Upper lobe of left lung (tissue), 4 donors: ENCODE results near the gene KIF6.

Experiments used
- CTCF ChIP-seq, 6 experiments: fragments of 450-650 bp in 4 of 6; fragments of 200-600 bp in 2 of 6; sonication (generic) in 2 of 6; IDR thresholded peaks; one replicate each; pipeline ENCODE4 v1.5.1; 2016 to 2019; ENCODE audit warnings: antibody characterized with exemption in 6 of 6
- EP300 ChIP-seq, 4 donors: sonication (generic); formaldehyde crosslinking; IDR thresholded peaks; one replicate each; pipeline ENCODE4 v1.5.1; 2017; ENCODE audit warnings: antibody characterized with exemption in 4 of 4, control low read depth in 2 of 4
- POLR2A ChIP-seq, 4 donors: fragments of 450-650 bp; IDR thresholded peaks; one replicate each; pipeline ENCODE4 v1.5.1; 2016 to 2017; ENCODE audit warnings: antibody characterized with exemption in 4 of 4, mild to moderate bottlenecking in 2 of 4
- POLR2AphosphoS5 ChIP-seq, 2 donors: sonication (generic); formaldehyde crosslinking; IDR thresholded peaks; one replicate each; pipeline ENCODE4 v1.5.1; 2017; ENCODE audit warnings: antibody characterized with exemption in 2 of 2

- TF ChIP-seq CTCF (IDR thresholded peaks at IDR 0.05) (no peak), POLR2AphosphoS5 (IDR thresholded peaks at IDR 0.05) (no peak), EP300 (IDR thresholded peaks at IDR 0.05) (no peak), POLR2A (IDR thresholded peaks at IDR 0.05) (no peak)
Measured at GRCh38 chr6:39760226-39760952, 35.2 kb upstream of the KIF6 start.
